HT1080 (cell line): ENCODE measurements around the gene MYLIP. TPM values are rescaled to one million over a fixed set of nuclear protein-coding genes. Genes with fewer than 3 reads are reported as not detected.
"Not testable (repeated sequence)": the region's sequence is repeated elsewhere in the genome, so short reads cannot be mapped to it uniquely, and the experiment has no call there.

Source experiments
- DNase-seq: peaks from one replicate; pipeline ENCODE4 v3.0.0-alpha.2; 2015; ENCODE audit warnings: low read depth
- total RNA-seq: library from RNA; depleted of rRNA; stranded (reverse); fragments of >200 nt; shearing (Covaris generic); gene quantifications from 2 replicates; pipeline ENCODE4 v1.2.3, GENCODE V29; 2014

Gene MYLIP
- total RNA-seq, 1 experiment from 2014 or later, result 6.7 TPM

GRCh38 chr6:16168858-16169257 lies 40.0 kb downstream of the MYLIP start:
- peak; percentile 40 for DNase-seq

DNA sequence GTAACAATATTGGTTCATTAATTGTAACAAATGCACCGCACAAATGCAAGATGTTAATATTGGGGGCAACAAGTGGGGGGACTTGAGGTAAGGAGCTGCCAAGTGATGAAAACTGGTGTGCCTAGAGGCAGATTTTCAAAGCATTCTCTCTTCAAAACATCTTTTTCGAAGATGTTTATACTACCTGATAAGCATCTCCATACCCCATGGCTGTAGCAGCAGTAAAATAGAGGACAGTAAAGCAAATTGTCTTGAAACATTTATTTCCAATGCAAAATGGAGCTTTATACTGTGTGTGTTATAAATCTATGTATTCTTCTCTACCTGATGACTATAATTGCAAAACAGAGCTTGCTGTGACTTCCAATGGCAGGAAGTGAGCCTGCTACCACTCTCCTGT lies 42.5 kb downstream of the MYLIP start:
- no peak for DNase-seq

DNA sequence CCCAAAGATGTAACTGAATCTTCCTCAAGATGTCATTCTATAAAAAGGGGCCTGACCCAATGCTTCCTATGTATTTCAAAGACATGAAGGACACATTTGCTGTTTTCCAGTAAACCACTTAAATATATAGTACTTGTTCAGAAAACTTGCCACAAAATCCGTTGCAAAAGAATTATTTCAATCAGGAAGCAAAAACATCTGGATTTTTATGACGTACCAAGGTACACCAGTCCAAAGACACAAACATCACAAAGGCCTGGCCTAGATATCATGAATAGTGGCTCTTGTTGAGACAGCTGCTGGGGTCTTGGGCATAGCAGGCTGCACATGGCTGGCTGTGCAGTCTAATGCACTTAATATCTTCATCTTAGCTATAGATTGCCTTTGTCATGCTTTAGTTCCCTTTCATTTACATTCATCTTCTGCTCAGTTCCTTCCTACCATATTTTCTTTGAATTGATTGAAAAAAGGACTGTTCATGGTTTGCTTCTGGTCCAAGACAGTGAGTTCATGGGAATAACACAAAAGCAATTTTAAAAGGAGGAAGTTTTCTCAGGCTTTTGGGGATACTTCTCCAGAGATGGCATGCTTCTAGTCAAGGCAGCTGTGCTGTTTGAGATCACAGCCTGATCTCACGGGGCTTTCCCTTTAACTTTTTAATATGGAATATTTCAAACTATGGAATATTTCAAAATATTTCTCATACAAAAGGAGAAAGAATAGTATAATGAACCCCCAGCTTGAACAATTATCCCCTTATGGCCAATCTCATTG lies 44.5 kb downstream of the MYLIP start:
- DNase-seq, result no peak

DNA sequence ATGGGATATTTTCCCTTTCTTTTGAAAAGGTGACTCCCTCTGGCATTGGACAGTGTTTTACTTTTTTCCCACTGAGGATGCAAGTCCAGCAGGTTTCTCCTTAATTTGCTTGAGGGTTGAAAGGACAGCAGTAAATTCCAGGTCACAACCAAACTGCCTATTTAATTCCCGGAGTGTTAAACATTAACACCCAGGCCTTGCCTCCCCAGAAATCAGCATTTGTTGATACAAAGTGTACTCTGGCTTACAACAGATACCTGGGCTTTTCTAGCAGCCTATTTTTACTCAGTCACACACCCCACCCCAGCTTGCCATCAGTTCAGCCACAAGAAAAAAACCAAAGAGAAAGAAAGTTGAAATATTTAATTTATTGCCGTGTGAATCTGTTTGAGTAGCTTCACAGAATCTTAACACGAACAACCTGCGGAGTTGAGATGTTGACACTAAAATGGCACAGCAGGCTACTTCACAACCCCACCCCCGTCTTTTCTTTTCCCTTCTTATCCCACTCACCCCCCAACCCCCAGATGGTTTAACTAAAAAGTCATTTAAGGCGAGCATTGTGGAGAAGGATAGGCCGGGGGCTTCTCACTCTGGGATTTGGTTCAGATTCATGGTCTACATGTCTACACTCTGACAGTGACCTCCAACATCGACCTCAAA lies 45.7 kb downstream of the MYLIP start:
- no peak for DNase-seq

DNA sequence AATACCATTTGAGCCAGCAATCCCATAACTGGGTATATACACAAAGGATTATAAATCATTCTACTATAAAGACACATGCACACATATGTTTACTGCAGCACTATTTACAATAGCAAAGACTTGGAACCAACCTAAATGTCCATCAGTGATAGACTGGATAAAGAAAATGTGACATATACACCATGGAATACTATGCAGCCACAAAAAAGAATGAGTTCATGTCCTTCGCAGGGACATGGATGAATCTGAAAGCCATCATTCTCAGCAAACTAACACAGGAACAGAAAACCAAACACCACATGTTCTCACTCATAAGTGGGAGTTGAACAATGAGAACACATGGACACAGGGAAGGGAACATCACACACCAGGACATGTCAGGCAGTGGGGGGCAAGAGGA lies 47.7 kb downstream of the MYLIP start:
- DNase-seq, result not testable (repeated sequence)

DNA sequence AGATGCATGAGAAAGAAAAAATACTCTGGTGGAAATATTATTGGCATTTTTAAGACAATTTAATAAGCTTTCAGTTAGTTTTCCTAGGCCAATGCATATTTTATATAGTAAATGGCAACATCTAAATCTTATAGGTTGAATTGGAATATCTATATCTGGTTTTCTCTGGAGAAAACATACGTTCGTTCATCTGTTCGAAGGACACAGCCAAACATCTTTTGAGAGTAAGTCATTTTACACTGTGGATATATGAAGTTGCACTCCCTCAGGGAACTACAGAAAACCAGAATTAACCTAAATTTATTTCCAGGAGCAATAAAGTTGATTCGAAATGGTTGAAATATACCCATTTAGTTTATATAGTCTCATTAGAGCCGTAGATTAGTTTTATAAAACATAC lies 49.0 kb downstream of the MYLIP start:
- no peak for DNase-seq

GRCh38 chr6:16178351-16178750 lies 49.5 kb downstream of the MYLIP start:
- no peak for DNase-seq

DNA sequence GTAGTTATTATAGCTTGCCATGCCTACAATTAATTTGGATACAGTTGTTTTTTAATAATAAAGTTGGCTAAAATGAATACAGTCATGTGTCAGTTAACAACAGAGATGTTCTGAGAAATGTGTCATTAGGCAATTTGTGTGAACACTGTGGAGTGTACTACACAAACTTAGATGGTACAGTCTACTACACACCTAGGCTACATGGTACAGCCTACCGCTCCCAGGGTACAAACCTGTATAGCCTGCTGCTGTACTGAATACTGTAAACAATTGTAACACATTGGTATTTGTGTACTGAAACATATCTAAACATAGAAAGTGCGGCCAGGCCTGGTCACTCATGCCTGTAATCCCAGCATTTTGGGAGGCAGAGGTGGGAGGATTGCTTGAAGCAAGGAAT lies 50.2 kb downstream of the MYLIP start:
- DNase-seq, result no peak

DNA sequence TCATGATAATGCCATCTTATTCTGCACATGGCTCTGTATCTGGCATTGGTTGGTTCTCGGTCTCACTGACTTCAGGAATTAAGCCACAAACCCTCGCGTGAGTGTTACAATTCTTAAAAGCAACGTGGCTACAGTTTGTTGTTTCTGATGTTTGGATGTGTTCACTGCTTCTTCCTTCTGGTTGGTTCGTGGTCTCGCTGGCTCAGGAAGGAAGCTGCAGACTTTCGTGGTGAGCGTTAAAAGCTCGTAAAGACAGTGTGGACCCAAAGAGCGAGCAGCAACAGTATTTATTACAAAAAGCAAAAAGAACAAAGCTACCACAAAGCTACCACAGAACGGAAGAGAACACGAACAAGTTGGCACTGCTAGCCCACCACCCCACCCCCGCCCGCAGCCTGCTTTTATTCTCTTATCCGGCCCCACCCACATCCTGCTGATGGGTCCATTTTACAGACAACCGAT lies 51.1 kb downstream of the MYLIP start:
- DNase-seq, result no peak

- DNase-seq, result no peak
Observed at GRCh38 chr6:16180696-16181438, 52.0 kb downstream of the MYLIP start.

GRCh38 chr6:16181439-16182297 lies 52.8 kb downstream of the MYLIP start:
- no peak for DNase-seq

DNA sequence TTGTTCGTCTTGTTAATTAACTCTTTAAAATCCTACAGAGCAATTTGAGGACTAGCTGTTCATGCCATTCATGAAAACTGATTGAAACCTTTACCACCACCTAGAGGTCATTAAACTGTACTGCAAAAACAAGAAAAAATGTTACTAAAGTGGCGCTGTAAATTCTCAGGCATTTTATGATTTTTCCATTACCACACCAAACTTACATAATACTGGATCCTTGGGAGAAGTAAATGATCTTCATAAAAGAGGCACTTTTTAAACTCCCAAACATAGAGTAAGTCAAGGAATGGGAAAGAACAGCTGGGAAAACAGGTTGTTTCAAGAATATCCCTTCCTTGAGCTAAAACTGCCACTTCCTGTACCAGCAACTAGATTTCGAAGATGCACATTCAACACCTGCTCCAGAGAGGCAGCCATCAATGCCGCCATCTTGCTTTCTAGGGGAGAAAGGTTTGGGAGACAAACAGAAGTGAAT lies 54.3 kb downstream of the MYLIP start:
- DNase-seq, result peak; percentile 33

DNA sequence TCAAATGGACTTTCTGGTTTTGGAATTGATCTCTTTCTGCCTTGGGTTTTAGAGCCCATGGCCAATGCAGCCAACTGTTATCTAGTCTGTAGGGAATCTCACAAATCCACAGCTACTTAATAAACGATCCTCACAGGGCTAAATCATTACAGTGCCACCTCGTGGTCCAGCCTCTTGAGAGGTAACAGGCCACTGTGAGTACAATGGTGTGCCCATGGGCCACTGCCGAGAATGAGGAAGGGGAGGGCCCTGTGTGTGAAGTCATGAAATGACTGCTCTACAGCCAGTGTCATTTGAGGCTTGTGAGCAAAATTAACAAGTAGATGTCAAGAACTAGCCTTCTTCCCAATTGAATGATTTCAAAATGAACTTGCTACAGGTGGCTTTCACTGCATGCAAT lies 55.2 kb downstream of the MYLIP start:
- peak; percentile 22 for DNase-seq

DNA sequence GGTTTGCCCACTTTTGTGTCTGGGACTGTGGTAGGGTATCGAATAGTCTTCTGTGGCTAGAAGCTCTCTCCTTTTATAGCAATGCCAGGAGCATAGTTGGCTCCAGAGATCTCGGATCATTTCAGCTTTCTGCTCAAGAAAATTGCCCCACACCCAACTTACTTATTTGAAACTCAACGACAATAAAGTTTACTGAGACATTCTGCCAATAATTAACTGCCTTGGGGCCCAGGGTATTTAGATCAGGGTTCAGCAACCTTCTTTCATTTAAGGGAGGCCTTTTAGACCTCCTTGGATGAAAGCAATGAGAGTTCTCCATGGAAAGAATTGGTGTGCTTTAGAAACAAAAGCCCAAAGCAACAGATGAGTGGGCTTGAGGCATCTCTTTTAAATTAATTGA lies 55.7 kb downstream of the MYLIP start:
- no peak for DNase-seq

- DNase-seq, result no peak
Observed at GRCh38 chr6:16187176-16187575, 58.3 kb downstream of the MYLIP start.

GRCh38 chr6:16190214-16190613 lies 61.3 kb downstream of the MYLIP start:
- DNase-seq, result no peak

- no peak for DNase-seq
Observed at GRCh38 chr6:16196260-16196983, 67.5 kb downstream of the MYLIP start.

- no peak for DNase-seq
Observed at GRCh38 chr6:16196984-16197546, 68.2 kb downstream of the MYLIP start.
